DMS153 (cell line): ENCODE results near the gene GPRC6A.

Experiments used
- DNase-seq: peaks from one replicate; lab custom pipeline; 2025; lab: John Stamatoyannopoulos, UW

Gene GPRC6A

DNA sequence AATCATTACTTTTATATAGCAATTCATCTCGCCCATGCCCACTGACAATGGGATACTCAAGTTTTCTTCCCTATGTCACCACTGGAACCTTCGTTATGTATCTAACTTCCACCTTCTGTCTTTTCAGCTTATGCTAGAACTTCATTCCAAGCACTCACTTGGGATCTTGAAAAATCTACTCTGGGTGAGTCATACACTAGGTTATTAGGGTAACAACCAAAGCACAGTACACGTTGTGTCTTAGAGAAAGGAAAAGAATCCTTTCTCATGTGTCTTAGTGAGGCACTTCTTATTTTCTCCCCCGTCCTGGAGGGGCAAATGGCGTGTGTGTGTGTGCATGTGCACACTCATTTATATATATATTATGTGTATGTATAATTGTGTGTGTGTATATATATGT, 45.0 kb downstream of the GPRC6A start:
- DNase-seq: no peak

- peak; percentile 23 for DNase-seq
These were observed 49.2 kb downstream of the GPRC6A start for GRCh38 chr6:116779573-116780164.

DNA sequence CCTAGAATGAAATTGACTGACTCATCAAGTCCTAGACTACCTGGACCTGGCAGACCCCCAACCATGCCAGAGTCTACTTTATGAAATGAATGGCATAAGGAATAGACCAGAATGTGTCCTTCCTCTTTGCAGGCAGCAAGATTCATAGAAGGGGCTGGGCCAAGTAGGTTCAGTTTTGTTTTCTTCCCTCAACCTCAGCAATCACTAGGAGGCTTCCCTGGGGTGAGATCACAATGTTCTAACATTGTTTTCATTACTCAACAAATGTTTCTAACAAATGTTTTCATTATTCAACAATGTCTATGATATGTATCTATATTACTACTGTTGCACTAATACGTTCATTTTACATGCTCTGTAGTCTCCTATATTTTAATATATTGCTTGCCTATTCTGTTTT, 55.0 kb downstream of the GPRC6A start:
- DNase-seq: no peak

GRCh38 chr6:116772450-116772849, 56.4 kb downstream of the GPRC6A start:
- DNase-seq: no peak

DNA sequence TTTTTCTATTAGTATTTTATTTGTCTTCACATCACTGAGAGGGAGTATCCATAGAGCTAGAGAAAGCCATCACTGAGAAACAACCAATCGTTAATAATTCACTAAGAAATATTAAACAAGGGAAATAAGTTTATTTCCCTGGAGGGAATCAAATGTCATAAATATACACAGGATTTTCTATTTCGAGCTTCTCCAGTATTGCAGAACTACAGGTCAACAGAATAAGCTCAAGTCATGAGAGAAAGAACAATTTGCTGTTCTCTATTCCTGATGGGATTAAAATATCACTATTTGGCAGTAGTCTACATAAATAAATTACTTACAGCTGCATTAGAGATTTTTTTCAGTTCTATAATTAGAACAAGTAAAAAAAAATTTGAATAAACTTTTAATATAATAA, 61.2 kb downstream of the GPRC6A start:
- DNase-seq: no peak

- no peak for DNase-seq
These were observed 62.2 kb downstream of the GPRC6A start for GRCh38 chr6:116766506-116767176.

- DNase-seq: no peak
These were observed 63.7 kb downstream of the GPRC6A start, which contains the start of gene FAM162B for GRCh38 chr6:116764961-116765841. TSS of gene FAM162B (minus strand) at chr6:116765719. CDS start at chr6:116765576, 143 bp downstream.

DNA sequence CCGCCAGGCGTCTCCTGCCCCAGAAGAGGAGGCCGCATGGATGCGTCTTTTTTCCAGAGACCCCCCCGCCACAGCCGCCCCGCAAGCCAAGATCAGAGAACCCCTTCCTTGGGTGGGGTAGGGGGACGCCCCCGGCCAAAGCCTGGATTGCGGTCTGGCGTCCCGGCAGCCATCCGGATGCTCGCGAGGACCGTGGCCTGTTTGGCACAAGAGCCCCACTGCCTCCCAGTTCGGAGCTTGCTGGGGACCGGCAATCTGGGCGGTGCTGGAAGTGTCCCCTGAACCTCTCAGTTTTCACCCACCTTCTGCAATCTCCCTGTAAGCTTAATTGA, 64.3 kb downstream of the GPRC6A start:
- DNase-seq: no peak

GRCh38 chr6:116763906-116764628, 64.8 kb downstream of the GPRC6A start:
- no peak for DNase-seq

- DNase-seq: no peak
These were observed 65.8 kb downstream of the GPRC6A start for GRCh38 chr6:116763048-116763447.

DNA sequence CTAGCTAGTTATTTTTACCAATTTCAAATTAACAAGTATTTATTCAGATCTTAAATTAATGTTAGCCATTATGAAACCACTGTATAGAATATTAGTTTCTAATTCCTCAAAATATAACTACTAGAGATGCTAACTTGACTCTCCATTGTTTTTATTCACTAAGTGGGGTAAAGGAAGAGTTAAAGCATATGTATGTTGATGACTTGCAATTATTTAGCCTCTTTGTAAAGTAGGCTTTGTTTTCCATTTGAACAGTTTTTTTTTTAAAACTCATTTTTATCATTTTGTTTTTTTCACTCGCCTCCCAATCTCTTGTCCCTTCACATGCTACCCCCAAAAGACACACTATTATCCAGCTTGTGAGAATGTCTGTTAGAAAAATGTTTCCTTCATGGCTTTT, 66.6 kb downstream of the GPRC6A start:
- DNase-seq: no peak

DNA sequence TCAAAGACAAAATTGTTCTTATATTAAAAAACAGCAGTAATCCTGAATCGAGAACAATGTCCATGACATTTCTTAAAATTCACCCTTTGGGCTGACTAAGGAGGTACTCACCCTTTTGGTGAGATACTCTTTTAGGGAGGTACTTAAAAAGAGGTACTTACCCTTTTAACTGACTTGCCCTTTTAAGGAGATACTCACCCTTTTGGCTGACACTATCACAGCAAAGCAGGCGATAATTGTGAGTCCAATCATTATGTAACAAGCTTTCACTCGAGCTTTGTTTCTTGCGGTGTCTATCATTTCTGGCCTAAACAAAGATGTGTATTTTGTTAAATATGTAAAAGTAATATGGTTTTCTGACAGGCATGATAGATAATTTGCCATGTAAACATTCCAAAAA, 67.1 kb downstream of the GPRC6A start:
- no peak for DNase-seq

- DNase-seq: no peak
These were observed 83.7 kb downstream of the GPRC6A start for GRCh38 chr6:116745176-116745575.
